D721Med (cell line): ENCODE measurements around the gene GFRA1.

ENCODE experiments used
- DNase-seq: peaks from one replicate; pipeline ENCODE4 v3.0.0; 2011; ENCODE audit warnings: low spot score; ENCODE audit not compliant: insufficient read length
- FAIRE-seq: peaks from 2 replicates; lab custom pipeline; 2011; peaks lifted over from hg19 to GRCh38; lab: Jason Lieb, UNC
- CTCF ChIP-seq: IDR thresholded peaks from 2 replicates; pipeline ENCODE4 v1.5.1; 2012; ENCODE audit warnings: mild to moderate bottlenecking, control low read depth; ENCODE audit not compliant: insufficient read depth; ENCODE audit errors: missing control alignments

GFRA1 gene

GRCh38 chr10:116122664-116123063 is 150.3 kb downstream of the GFRA1 start:
- no peak for DNase-seq
- TF ChIP-seq CTCF = no peak
- no peak for FAIRE-seq

- DNase-seq (no peak), FAIRE-seq (no peak)
- no peak for TF ChIP-seq CTCF
Measured at GRCh38 chr10:116121640-116122525, 151.1 kb downstream of the GFRA1 start.

GRCh38 chr10:116120688-116121455 is 152.1 kb downstream of the GFRA1 start:
- DNase-seq (no peak), FAIRE-seq (no peak)
- TF ChIP-seq CTCF = peak; percentile 21

- FAIRE-seq (no peak), DNase-seq (no peak)
- no peak for TF ChIP-seq CTCF
Measured at GRCh38 chr10:116118847-116119246, 154.2 kb downstream of the GFRA1 start.

- no peak for DNase-seq
- no peak for TF ChIP-seq CTCF
- FAIRE-seq = no peak
Measured at GRCh38 chr10:116115797-116116196, 157.2 kb downstream of the GFRA1 start.

- FAIRE-seq (no peak), DNase-seq (no peak)
- TF ChIP-seq CTCF = no peak
Measured at GRCh38 chr10:116115036-116115641, 157.9 kb downstream of the GFRA1 start.
